ENCODE results near the gene GM2A. TPM values are rescaled to one million over a fixed set of nuclear protein-coding genes. Genes with fewer than 3 reads are reported as not detected.

The GM2A gene
- total and polyA plus RNA-seq, 7 donors, result 10.2 to 35.1 (median 30.3) TPM

- H3K27me3 ChIP-seq, result no peaks in the 10 kb centered on the region
- H3K36me3 ChIP-seq, result no peaks in the 10 kb centered on the region
- no peaks in the 10 kb centered on the region for H3K4me1 ChIP-seq
- no peak for DNase-seq
- no peaks in the 10 kb centered on the region for H3K9me3 ChIP-seq
- WGBS, 2 donors, result 92 to 93% methylated on average over 13 of the region's 13 CpGs
- intact Hi-C loops (cut with DNase I), result no loop called here
- TF ChIP-seq POLR2AphosphoS5 (IDR thresholded peaks at IDR 0.05) (no peak), CTCF (IDR thresholded peaks at IDR 0.05) (no peak), POLR2A (IDR thresholded peaks at IDR 0.05) (no peak), EP300 (IDR thresholded peaks at IDR 0.05) (no peak)
- no peak overlapping the region for H3K4me3 ChIP-seq
- no peak overlapping the region for H3K27ac ChIP-seq
Observed at GRCh38 chr5:151281001-151281639, 28.1 kb downstream of the GM2A start.

GRCh38 chr5:151283120-151283825, 30.3 kb downstream of the GM2A start:
- TF ChIP-seq EP300 (IDR thresholded peaks at IDR 0.05) (no peak), CTCF (IDR thresholded peaks at IDR 0.05) (no peak), POLR2AphosphoS5 (IDR thresholded peaks at IDR 0.05) (no peak), POLR2A (IDR thresholded peaks at IDR 0.05) (no peak)
- H3K36me3 ChIP-seq, result no peaks in the 10 kb centered on the region
- no peaks in the 10 kb centered on the region for H3K9me3 ChIP-seq
- no peak overlapping the region for H3K4me3 ChIP-seq
- intact Hi-C loops (cut with DNase I), result no loop called here
- H3K4me1 ChIP-seq, result no peaks in the 10 kb centered on the region
- no peaks in the 10 kb centered on the region for H3K27me3 ChIP-seq
- DNase-seq, result no peak
- H3K27ac ChIP-seq, result no peak overlapping the region
- WGBS, 2 donors, result 82 to 83% methylated on average over 4 of the region's 4 CpGs

- TF ChIP-seq CTCF (IDR thresholded peaks at IDR 0.05) (no peak), POLR2A (IDR thresholded peaks at IDR 0.05) (no peak), POLR2AphosphoS5 (IDR thresholded peaks at IDR 0.05) (no peak), EP300 (IDR thresholded peaks at IDR 0.05) (no peak)
- H3K36me3 ChIP-seq, result no peaks in the 10 kb centered on the region
- no peaks in the 10 kb centered on the region for H3K4me1 ChIP-seq
- intact Hi-C loops (cut with DNase I), result no loop called here
- H3K4me3 ChIP-seq, result no peak overlapping the region
- H3K9me3 ChIP-seq, result no peaks in the 10 kb centered on the region
- no peak for DNase-seq
- H3K27ac ChIP-seq, result no peak overlapping the region
- 30 to 33% methylated on average over 8 of the region's 8 CpGs for WGBS, 2 donors
- no peaks in the 10 kb centered on the region for H3K27me3 ChIP-seq
Observed at GRCh38 chr5:151284392-151284967, 31.5 kb downstream of the GM2A start.

GRCh38 chr5:151285683-151286082, 32.7 kb downstream of the GM2A start:
- TF ChIP-seq POLR2AphosphoS5 (IDR thresholded peaks at IDR 0.05) (no peak), CTCF (IDR thresholded peaks at IDR 0.05) (no peak), POLR2A (IDR thresholded peaks at IDR 0.05) (no peak), EP300 (IDR thresholded peaks at IDR 0.05) (no peak)
- Histone ChIP-seq H3K27ac (no peak overlapping the region), H3K4me1 (no peaks in the 10 kb centered on the region), H3K27me3 (no peaks in the 10 kb centered on the region), H3K4me3 (no peak overlapping the region), H3K36me3 (no peaks in the 10 kb centered on the region), H3K9me3 (no peaks in the 10 kb centered on the region)
- intact Hi-C loops (cut with DNase I), result no loop called here
- WGBS, 2 donors, result 84 to 87% methylated on average over 5 of the region's 5 CpGs
- DNase-seq, result no peak
